GM18951 (cell line): ENCODE data around the gene SOSTDC1.
"Not testable (repeated sequence)": the region's sequence is repeated elsewhere in the genome, so short reads cannot be mapped to it uniquely, and the experiment has no call there.

Source experiments
- POLR2A ChIP-seq: IDR thresholded peaks from 4 replicates; pipeline ENCODE4 v1.6.1; 2011; ENCODE audit warnings: mild to moderate bottlenecking; ENCODE audit not compliant: insufficient read length, insufficient read depth; ENCODE audit errors: extremely low read depth
- in situ Hi-C: fragments of 300-500 bp; cut with MboI; formaldehyde crosslinking; loops from one replicate; pipeline ENCODE4 v1.12.0; 2022; ENCODE audit warnings: low sequenced_read_pairs, mixed read lengths, inconsistent platforms; ENCODE audit not compliant: unreplicated experiment

The SOSTDC1 gene, protein sequence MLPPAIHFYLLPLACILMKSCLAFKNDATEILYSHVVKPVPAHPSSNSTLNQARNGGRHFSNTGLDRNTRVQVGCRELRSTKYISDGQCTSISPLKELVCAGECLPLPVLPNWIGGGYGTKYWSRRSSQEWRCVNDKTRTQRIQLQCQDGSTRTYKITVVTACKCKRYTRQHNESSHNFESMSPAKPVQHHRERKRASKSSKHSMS

DNA sequence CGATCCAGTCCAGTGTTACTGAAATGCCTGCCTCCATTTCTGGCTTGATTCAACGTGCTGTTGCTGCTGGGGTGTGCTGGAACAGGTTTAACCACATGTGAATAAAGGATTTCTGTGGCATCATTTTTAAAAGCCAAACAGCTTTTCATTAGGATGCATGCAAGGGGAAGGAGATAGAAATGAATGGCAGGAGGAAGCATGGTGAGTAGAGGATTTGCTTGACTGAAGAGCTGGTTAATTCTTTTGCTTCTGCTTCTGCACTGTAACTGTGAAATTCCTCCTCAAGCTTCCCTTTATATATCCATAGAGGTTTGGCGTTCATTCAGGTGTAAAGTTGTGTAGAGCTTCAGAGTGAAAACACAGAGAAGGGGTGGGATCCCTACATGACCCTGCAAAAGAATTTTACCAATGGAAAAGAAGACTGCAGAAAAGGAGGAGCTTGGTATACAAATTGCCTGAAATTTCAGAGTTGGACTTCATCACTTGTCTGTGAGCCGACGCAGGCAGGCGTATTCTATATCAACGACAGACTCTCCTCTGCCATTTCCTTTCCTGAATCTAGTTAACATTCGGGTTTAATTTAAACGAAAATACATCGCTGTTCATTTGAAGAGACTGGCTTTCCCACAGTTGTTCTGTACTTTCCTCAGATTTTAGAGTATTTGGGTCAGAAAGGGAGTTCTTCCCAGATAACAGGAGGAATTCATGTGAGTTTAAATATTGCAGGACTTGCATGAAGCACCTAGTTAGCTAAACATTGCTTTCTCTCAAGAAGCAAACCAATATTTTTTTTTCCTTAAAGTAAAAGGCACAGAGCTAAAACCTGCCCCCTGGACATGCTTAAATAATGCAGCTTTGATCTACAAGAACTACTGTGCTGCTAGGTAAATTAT lies at the start of gene SOSTDC1:
SOSTDC1 (minus strand) TSS at position 270 of the 893 bp plus-strand sequence; CDS start at position 200, 70 bp downstream.
- no peak for TF ChIP-seq POLR2A
- in situ Hi-C loops: no loop called here

DNA sequence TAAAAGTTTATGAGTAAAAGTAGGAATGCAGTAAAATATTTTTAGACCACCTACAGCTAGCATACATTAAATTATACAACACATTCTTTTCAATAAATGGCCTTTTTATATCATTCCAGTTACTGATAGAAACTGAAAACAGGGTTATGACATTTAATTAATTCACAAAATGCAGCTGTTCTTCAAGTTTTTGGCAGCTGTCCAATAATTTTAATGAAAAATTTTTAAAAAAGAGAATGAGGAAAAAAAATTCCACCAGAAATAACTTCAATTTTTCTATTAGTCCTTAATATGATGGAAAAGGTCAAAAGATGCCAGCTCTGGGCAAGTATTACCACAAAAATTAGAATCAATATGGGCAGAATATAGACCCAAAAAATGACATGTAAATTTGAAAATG lies 49.2 kb upstream of the SOSTDC1 start:
- no peak for TF ChIP-seq POLR2A
- in situ Hi-C loops: no loop called here

DNA sequence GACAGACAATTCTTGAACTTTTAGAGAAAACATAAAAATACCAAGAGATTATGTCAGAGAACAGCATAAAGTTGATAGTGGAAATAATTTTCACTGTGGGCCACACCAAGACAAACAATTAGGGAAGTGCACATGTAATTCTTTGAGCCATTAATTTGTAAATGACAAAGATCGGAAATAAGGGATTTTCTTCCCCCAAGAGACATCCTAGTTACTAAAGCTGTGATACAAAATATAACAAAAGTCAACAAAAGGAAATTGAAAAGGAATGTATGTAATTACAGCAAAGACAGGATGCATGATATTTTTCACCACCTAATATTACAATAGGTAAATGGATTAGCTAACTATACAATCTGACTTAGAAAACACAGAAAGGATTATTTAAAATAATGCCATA lies 48.7 kb upstream of the SOSTDC1 start:
- no peak for TF ChIP-seq POLR2A
- in situ Hi-C loops: no loop called here

DNA sequence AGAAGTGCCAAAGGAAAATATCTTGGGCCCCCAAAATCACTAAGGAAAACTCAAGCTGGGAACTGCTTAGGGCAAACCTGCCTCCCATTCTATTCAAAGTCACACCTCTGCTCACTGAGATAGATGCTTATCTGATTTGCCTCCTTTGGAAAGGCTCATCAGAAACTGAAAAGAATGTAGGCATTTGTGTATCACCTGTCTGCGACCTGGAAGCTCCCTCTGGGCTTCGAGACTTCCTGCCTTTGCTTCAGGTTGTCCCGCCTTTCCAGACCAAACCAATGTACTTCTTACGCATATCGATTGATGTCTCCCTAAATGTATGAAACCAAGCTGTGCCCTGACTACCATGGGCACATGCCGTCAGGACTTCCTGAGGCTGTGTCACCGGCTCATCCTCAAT lies 46.6 kb upstream of the SOSTDC1 start:
- no peak for TF ChIP-seq POLR2A

DNA sequence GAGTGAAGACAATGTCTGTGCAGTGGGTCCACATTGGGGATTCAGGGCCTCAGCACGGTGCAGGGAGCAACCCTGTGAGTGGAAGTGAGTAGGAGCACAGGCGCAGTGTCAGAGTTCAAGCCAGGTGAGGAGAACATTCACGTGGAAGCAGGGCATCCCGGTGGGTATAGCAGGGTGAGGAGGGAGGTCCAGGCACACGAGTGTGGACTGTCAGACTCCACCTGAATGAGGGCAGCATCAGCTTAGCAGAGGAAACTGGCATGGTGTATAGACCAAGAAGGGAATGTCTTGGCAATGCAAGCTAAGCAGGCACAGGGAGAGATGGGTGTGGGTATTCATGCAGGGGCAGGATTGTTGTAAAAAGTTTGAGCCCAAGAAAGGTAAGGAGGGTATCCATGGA lies 45.8 kb upstream of the SOSTDC1 start:
- in situ Hi-C loops: no loop called here
- TF ChIP-seq POLR2A: no peak

More for the DNA sequence above, 46.6 kb upstream of the SOSTDC1 start:
- in situ Hi-C loops: no loop called here

DNA sequence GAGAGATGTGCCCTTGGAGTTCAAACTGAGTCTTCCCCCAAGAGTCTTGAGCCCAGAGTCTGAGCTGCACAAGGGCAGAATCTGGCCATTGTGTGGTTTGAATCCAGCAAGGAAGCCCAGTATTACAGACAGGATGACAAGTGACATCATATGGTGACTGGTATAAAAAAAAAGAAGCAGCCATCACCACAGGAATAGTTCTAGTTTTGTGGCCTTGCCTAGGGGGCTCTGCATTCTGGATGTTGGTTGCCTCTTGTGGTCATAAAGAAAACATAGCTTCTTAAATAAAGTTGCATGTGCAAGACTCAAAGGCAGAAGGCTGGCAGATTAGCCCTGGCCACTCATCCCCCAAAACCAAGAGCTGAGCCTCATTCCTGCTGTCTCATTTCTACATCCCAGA lies 44.3 kb upstream of the SOSTDC1 start:
- TF ChIP-seq POLR2A: no peak
- in situ Hi-C loops: no loop called here

DNA sequence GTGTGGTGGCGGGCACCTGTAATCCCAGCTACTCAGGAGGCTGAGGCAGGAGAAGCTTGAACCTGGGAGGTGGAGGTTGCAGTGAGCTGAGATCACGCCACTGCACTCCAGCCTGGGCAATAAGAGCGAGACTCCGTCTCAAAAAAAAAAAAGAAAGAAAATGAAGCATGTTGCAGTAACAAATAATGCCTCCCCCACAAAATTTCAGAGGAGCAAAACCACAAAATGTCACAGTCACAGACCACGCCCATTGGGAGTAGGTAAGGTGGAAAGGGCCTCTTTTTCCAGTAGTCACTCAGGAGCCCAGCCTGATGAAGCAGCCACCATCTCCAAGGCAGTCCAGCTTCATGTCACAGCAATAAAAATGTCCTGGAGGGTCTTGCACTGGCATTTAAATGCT lies 40.9 kb upstream of the SOSTDC1 start:
- in situ Hi-C loops: not testable (repeated sequence)

DNA sequence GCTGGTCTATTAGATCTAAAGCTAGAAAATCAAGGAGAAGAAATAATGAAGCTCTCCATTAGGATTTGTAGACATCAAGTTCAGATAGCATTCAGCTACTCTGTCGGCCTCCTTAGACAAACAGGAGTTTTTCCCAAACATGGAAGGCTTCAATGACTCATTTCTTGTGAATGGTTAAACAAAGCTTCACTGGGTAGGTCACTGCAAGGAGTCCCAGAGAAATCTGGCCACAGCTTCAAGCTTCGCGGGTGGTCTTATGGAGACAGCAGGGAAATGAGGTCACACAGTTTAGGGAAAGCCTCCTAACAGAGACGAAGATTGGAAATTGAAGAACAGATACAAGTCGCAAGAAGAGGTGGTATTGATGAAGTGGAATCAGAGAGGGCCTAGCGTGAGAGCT lies 38.5 kb upstream of the SOSTDC1 start:
- in situ Hi-C loops: no loop called here
- no peak for TF ChIP-seq POLR2A

DNA sequence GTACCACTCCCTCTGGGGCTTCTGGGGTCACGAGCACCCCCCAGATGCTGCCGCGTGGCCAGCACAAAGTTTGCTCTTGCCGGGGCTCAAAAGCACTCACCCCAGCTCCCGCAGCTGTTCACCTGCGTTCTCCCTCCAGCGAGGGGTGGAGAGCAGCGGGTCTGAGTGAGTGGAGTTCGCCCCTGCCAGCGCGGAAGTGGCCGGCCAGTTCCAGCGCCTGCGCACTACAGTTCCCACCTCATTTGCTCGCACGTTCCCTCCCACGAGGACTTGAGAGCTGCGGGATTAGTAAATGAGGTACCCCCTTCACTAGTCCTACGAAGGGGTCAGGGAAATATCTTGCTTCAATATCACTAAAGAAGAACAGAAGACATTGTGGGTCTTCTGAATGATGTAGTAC lies 36.8 kb upstream of the SOSTDC1 start:
- no peak for TF ChIP-seq POLR2A
- in situ Hi-C loops: no loop called here

DNA sequence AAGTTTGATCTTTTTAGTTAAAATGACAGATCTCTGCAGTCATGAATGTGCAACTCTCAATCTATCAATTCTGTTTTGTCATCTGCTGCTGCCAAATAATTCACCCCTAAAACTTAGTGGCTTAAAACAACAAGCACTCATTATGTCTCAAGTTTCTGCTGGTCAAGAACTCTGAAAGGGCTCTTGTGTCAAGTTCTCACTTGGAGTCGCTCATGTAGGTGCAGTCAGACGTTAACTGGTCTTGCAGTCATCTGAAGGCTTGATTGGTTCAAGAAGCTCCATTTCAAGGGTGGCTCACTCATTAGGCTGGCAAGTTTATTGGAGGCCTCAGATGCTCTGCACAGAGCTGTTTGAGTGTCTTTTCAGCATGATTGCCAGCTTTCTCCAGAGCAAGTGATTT lies 32.6 kb upstream of the SOSTDC1 start:
- in situ Hi-C loops: no loop called here
- TF ChIP-seq POLR2A: no peak

DNA sequence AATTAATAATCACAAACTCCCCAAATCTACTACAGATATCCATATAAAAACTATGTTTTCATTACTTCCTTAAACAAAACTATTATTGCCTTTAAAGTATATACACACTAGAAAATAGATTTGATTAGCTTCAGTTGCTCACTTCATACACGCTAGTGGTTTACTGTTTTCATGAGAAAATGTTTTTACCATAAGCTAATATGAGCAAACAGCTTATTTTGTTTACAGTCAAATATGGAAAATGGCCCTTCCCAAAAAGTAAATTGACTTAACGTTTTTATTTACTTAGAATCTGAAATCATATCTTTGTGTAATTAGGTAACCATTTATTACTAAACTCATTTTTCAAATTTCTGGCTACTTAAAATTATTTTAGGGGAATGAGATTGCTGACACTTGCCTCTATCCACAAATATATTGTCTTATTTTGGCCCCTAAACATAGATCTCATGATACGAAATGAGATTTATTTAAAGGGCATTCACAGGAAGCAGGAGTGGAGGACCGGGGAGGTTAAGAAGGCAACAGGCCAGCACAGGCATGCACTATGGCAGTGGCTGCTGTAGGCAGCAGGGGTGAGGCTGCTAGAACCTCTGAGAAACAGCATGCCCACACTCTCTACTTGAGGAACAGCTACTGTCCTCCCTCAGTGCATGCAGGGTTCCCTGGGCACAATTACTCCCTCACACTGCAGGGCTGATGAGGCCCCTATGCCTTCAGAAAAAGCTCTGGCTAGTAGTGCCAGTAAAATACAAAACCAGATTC lies 29.6 kb upstream of the SOSTDC1 start:
- in situ Hi-C loops: no loop called here
- TF ChIP-seq POLR2A: no peak

DNA sequence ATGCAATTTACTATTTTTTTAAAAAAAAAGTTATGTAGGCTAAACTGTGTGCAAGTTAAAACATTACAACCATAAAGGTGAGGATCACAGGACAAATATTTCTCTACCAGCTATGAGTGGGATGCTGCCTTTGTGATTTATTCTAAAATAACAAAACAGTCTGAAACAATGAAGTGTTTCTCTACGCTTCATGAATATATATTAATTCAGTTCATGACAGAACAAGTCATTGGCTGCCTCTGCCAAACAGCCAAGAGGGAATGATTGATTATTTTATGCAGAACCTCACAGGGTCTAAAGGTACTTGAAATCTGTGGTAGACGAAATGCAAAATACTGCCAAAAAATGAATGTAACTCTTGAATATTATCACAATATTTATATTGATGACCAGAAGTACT lies 29.0 kb upstream of the SOSTDC1 start:
- in situ Hi-C loops: no loop called here
- TF ChIP-seq POLR2A: no peak

DNA sequence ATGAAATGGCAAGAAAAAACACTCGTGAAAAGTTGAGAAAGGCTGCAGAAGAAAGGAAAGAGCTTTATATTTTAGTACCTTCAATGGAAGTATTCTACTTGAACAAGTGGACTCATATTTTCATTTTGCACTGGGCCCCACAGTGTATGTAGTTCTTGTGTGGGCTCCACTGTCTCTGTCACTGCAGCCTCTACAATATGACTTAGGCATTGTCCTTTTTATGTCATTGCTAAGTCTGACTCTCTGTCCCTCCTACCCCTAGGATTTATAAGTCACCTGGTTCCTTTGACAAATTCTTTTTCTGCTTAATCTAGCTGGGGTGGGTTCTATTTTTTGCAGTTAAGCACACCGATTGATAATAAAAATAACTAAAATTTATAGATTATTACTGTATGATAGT lies 27.7 kb upstream of the SOSTDC1 start:
- TF ChIP-seq POLR2A: no peak
- in situ Hi-C loops: no loop called here
